SK-N-MC (cell line): ENCODE measurements around the gene SMAD3.

Source experiments
- EZH2 ChIP-seq: fragments of 200-600 bp; sonication (generic); IDR thresholded peaks from one replicate; pipeline ENCODE4 v1.6.1; 2017; ENCODE audit warnings: antibody characterized with exemption
- FOXP2 ChIP-seq: optimal IDR thresholded peaks from 2 replicates; pipeline ENCODE3; 2011; ENCODE audit warnings: mild to moderate bottlenecking, moderate library complexity; ENCODE audit not compliant: insufficient read depth; ENCODE audit errors: extremely low read length, control extremely low read depth
- POLR2AphosphoS5 ChIP-seq: IDR thresholded peaks from 2 replicates; pipeline ENCODE4 v1.6.1; 2012; ENCODE audit warnings: mild to moderate bottlenecking, low read depth, low read length, borderline replicate concordance

DNA sequence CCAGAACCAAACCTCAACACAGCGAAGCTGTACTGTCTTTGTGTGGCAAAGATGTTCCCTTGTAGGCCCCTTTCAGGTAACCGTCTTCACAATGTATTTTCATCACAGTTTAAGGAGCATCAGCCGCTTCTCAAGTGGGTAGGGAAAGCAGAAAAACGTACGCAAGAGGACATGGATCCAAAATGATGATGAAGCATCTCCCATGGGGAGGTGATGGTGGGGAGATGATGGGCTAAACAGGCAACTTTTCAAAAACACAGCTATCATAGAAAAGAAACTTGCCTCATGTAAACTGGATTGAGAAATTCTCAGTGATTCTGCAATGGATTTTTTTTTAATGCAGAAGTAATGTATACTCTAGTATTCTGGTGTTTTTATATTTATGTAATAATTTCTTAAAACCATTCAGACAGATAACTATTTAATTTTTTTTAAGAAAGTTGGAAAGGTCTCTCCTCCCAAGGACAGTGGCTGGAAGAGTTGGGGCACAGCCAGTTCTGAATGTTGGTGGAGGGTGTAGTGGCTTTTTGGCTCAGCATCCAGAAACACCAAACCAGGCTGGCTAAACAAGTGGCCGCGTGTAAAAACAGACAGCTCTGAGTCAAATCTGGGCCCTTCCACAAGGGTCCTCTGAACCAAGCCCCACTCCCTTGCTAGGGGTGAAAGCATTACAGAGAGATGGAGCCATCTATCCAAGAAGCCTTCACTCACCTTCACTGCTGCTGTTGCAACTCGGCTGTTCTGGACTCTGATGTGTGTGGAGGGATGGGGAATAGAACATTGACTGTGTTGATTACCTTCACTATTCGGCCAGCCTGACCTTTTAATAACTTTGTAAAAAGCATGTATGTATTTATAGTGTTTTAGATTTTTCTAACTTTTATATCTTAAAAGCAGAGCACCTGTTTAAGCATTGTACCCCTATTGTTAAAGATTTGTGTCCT, 129.0 kb downstream of the SMAD3 start:
- no peak for TF ChIP-seq EZH2
- TF ChIP-seq POLR2AphosphoS5, result no peak
- TF ChIP-seq FOXP2, result no peak
